Trophoblast cell (in vitro differentiated cells and primary cell): ENCODE data around the gene COA7.
A peak's percentile ranks its signal among the peaks of the same experiment; 100 is the strongest.

Source experiments
- DNase-seq, 2 donors: peaks; one replicate each; pipeline ENCODE4 v3.0.0-alpha.2; 2016
- H2AFZ ChIP-seq: 2 replicates; pipeline ENCODE4 v1.6.1; 2013; ENCODE audit warnings: low read length, moderate library complexity, mild to moderate bottlenecking; ENCODE audit not compliant: insufficient read depth, poor library complexity
- H2AK5ac ChIP-seq: 2 replicates; pipeline ENCODE4 v1.6.1; 2013; ENCODE audit warnings: mild to moderate bottlenecking, low read length
- H2BK120ac ChIP-seq: 2 replicates; pipeline ENCODE4 v1.6.1; 2013; ENCODE audit warnings: low read length, mild to moderate bottlenecking, moderate library complexity; ENCODE audit not compliant: insufficient read depth, poor library complexity
- H2BK12ac ChIP-seq: 2 replicates; pipeline ENCODE4 v1.6.1; 2013; ENCODE audit warnings: mild to moderate bottlenecking, low read length, moderate library complexity
- H2BK5ac ChIP-seq: 2 replicates; pipeline ENCODE4 v1.6.1; 2013; ENCODE audit warnings: low read length, low read depth, moderate library complexity, mild to moderate bottlenecking; ENCODE audit not compliant: poor library complexity
- H3K14ac ChIP-seq: 2 replicates; pipeline ENCODE4 v1.6.1; 2013; ENCODE audit warnings: mild to moderate bottlenecking, low read length
- H3K18ac ChIP-seq: 2 replicates; pipeline ENCODE4 v1.6.1; 2013; ENCODE audit warnings: mild to moderate bottlenecking, low read length
- H3K23ac ChIP-seq: 2 replicates; pipeline ENCODE4 v1.6.1; 2013; ENCODE audit warnings: low read length
- H3K27ac ChIP-seq: 2 replicates; pipeline ENCODE4 v1.5.1; 2013; ENCODE audit warnings: low read depth, mild to moderate bottlenecking, inconsistent platforms, low read length, moderate library complexity
- H3K27me3 ChIP-seq: 2 replicates; pipeline ENCODE4 v1.6.1; 2013; ENCODE audit warnings: inconsistent platforms, mild to moderate bottlenecking, low read length, moderate library complexity; ENCODE audit not compliant: insufficient read depth
- H3K36me3 ChIP-seq, 2 experiments: 1 replicate in 1 of 2; 2 replicates in 1 of 2; pipeline ENCODE4 v1.6.1; 2013; ENCODE audit warnings: low read length in 2 of 2, mild to moderate bottlenecking in 2 of 2, moderate library complexity in 1 of 2; ENCODE audit not compliant: insufficient read depth in 2 of 2, control insufficient read depth in 1 of 2
- H3K4ac ChIP-seq: 2 replicates; pipeline ENCODE4 v1.6.1; 2013; ENCODE audit warnings: low read depth, mild to moderate bottlenecking, low read length, moderate library complexity
- H3K4me1 ChIP-seq, 2 experiments: 1 replicate in 1 of 2; 2 replicates in 1 of 2; pipeline ENCODE4 v1.6.1; 2013; ENCODE audit warnings: low read length in 2 of 2, mild to moderate bottlenecking in 2 of 2, moderate library complexity in 1 of 2; ENCODE audit not compliant: insufficient read depth in 2 of 2, control insufficient read depth in 1 of 2
- H3K4me2 ChIP-seq: 2 replicates; pipeline ENCODE4 v1.6.1; 2013; ENCODE audit warnings: inconsistent platforms, mild to moderate bottlenecking, low read length, moderate library complexity
- H3K4me3 ChIP-seq: 2 replicates; pipeline ENCODE4 v1.5.1; 2013; ENCODE audit warnings: mild to moderate bottlenecking, low read depth, low read length, inconsistent platforms
- H3K79me1 ChIP-seq: one replicate; pipeline ENCODE4 v1.6.1; 2013; ENCODE audit warnings: low read length
- H3K79me2 ChIP-seq: 2 replicates; pipeline ENCODE4 v1.6.1; 2013; ENCODE audit warnings: low read length, mild to moderate bottlenecking; ENCODE audit not compliant: control insufficient read depth, insufficient read depth, poor library complexity
- H3K9ac ChIP-seq: 2 replicates; pipeline ENCODE4 v1.6.1; 2013; ENCODE audit warnings: mild to moderate bottlenecking, low read length
- H3K9me3 ChIP-seq: 2 replicates; pipeline ENCODE4 v1.6.1; 2013; ENCODE audit warnings: low read depth, mild to moderate bottlenecking, control low read depth, inconsistent platforms, low read length; ENCODE audit not compliant: insufficient read depth
- H4K12ac ChIP-seq: 2 replicates; pipeline ENCODE4 v1.6.1; 2013; ENCODE audit warnings: low read depth, mild to moderate bottlenecking, low read length, moderate library complexity
- H4K8ac ChIP-seq: 2 replicates; pipeline ENCODE4 v1.6.1; 2013; ENCODE audit warnings: low read depth, mild to moderate bottlenecking, low read length, moderate library complexity
- H4K91ac ChIP-seq: one replicate; pipeline ENCODE4 v1.6.1; 2013; ENCODE audit warnings: low read depth, mild to moderate bottlenecking, low read length, moderate library complexity
- WGBS: extraction: QIAGEN DNeasy Blood & Tissue Kit; methylation state at CpG from one replicate; pipeline ENCODE4 v1.1.7; 2013; ENCODE audit warnings: missing lambda C conversion rate; ENCODE audit not compliant: insufficient read length, insufficient coverage; ENCODE audit errors: extremely low coverage; 5-methylcytosine and 5-hydroxymethylcytosine counted together

The COA7 gene

GRCh38 chr1:52684545-52684944 is 13.6 kb downstream of the COA7 start:
- Histone ChIP-seq H2BK120ac (no peak overlapping the region), H4K91ac (no peak overlapping the region), H2BK5ac (no peak overlapping the region), H2BK12ac (no peak overlapping the region), H3K4me3 (no peak overlapping the region), H3K9ac (no peak overlapping the region), H3K18ac (no peak overlapping the region), H3K79me2 (no peaks in the 10 kb centered on the region), H4K8ac (no peak overlapping the region), H4K12ac (no peak overlapping the region), H3K23ac (no peak overlapping the region), H3K79me1 (peaks cover 4% of the 10 kb centered on the region), H3K4me2 (no peak overlapping the region), H3K9me3 (no peaks in the 10 kb centered on the region), H2AFZ (no peak overlapping the region), H3K4me1 (no peaks in the 10 kb centered on the region), H3K27ac (no peak overlapping the region), H3K4ac (no peak overlapping the region), H3K27me3 (no peaks in the 10 kb centered on the region), H2AK5ac (no peak overlapping the region), H3K14ac (no peak overlapping the region), H3K36me3 (peaks cover 7 to 12% of the 10 kb centered on the region in 2 experiments)
- DNase-seq, result no peak
- WGBS, result no CpG with 5 or more reads among the region's 1 CpG

- Histone ChIP-seq H3K27me3 (no peaks in the 10 kb centered on the region), H3K18ac (no peak overlapping the region), H3K4ac (no peak overlapping the region), H4K8ac (no peak overlapping the region), H3K79me2 (no peaks in the 10 kb centered on the region), H3K9ac (no peak overlapping the region), H4K12ac (no peak overlapping the region), H3K9me3 (no peaks in the 10 kb centered on the region), H2AFZ (no peak overlapping the region), H3K4me2 (no peak overlapping the region), H2BK5ac (no peak overlapping the region), H3K36me3 (peaks cover 7 to 11% of the 10 kb centered on the region in 2 experiments), H2BK120ac (no peak overlapping the region), H2BK12ac (no peak overlapping the region), H3K4me1 (no peaks in the 10 kb centered on the region), H3K14ac (no peak overlapping the region), H3K23ac (no peak overlapping the region), H3K4me3 (no peak overlapping the region), H3K79me1 (peaks cover 4% of the 10 kb centered on the region), H3K27ac (no peak overlapping the region), H4K91ac (no peak overlapping the region), H2AK5ac (no peak overlapping the region)
- WGBS, result no CpG with 5 or more reads among the region's 4 CpGs
- no peak for DNase-seq
Observed at GRCh38 chr1:52683367-52683940, 14.7 kb downstream of the COA7 start.

- no peak overlapping the region for H2AK5ac ChIP-seq
- H3K4me1 ChIP-seq, result peaks cover 7% of the 10 kb centered on the region in 2 experiments
- H2BK5ac ChIP-seq, result no peak overlapping the region
- no peak overlapping the region for H3K14ac ChIP-seq
- no peak overlapping the region for H3K4me3 ChIP-seq
- no peak overlapping the region for H3K9ac ChIP-seq
- H3K4ac ChIP-seq, result no peak overlapping the region
- H3K36me3 ChIP-seq, result no peaks in the 10 kb centered on the region
- no peak overlapping the region for H2AFZ ChIP-seq
- no CpG with 5 or more reads among the region's 4 CpGs for WGBS
- no peak overlapping the region for H3K23ac ChIP-seq
- peaks cover 13% of the 10 kb centered on the region for H3K79me1 ChIP-seq
- H3K79me2 ChIP-seq, result no peaks in the 10 kb centered on the region
- H2BK120ac ChIP-seq, result no peak overlapping the region
- no peak for DNase-seq
- no peaks in the 10 kb centered on the region for H3K9me3 ChIP-seq
- no peaks in the 10 kb centered on the region for H3K27me3 ChIP-seq
- no peak overlapping the region for H3K18ac ChIP-seq
- no peak overlapping the region for H4K91ac ChIP-seq
- no peak overlapping the region for H4K8ac ChIP-seq
- peak overlapping the region; percentile 54 for H2BK12ac ChIP-seq
- H3K4me2 ChIP-seq, result no peak overlapping the region
- H4K12ac ChIP-seq, result no peak overlapping the region
- H3K27ac ChIP-seq, result no peak overlapping the region
Observed at GRCh38 chr1:52681136-52681535, 17.0 kb downstream of the COA7 start.

- peaks cover 9 to 10% of the 10 kb centered on the region in 2 experiments for H3K4me1 ChIP-seq
- no peak overlapping the region for H2BK120ac ChIP-seq
- H3K4ac ChIP-seq, result no peak overlapping the region
- H3K4me3 ChIP-seq, result no peak overlapping the region
- H3K18ac ChIP-seq, result no peak overlapping the region
- H4K12ac ChIP-seq, result no peak overlapping the region
- H2BK12ac ChIP-seq, result peak overlapping the region; percentile 19
- no peak overlapping the region for H4K91ac ChIP-seq
- no peak overlapping the region for H3K9ac ChIP-seq
- H3K14ac ChIP-seq, result no peak overlapping the region
- H2AFZ ChIP-seq, result no peak overlapping the region
- WGBS, result no CpG with 5 or more reads among the region's 3 CpGs
- H3K79me1 ChIP-seq, result peaks cover 21% of the 10 kb centered on the region
- H2BK5ac ChIP-seq, result no peak overlapping the region
- no peak overlapping the region for H3K27ac ChIP-seq
- H2AK5ac ChIP-seq, result no peak overlapping the region
- H4K8ac ChIP-seq, result no peak overlapping the region
- H3K23ac ChIP-seq, result no peak overlapping the region
- H3K4me2 ChIP-seq, result no peak overlapping the region
- H3K27me3 ChIP-seq, result no peaks in the 10 kb centered on the region
- DNase-seq, result no peak
- no peaks in the 10 kb centered on the region for H3K36me3 ChIP-seq
- H3K79me2 ChIP-seq, result no peaks in the 10 kb centered on the region
- no peaks in the 10 kb centered on the region for H3K9me3 ChIP-seq
Observed at GRCh38 chr1:52680353-52680752, 17.8 kb downstream of the COA7 start.
